HEK293 (cell line): ENCODE results near the gene CDH11.

Source experiments
- CTCF ChIA-PET: fragments of 350-600 bp; formaldehyde crosslinking; extraction: SDS; loops from one replicate; lab custom pipeline; 2021; ENCODE audit warnings: antibody characterized with exemption; lab: Yijun Ruan, JAX
- POLR2A ChIA-PET: fragments of 300-600 bp; formaldehyde crosslinking; extraction: SDS; loops from one replicate; lab custom pipeline; 2020; ENCODE audit warnings: antibody characterized with exemption, inconsistent platforms; lab: Yijun Ruan, JAX
- H3K27ac ChIP-seq: fragments of 200-500 bp; sonication (Bioruptor generic); 2 replicates; pipeline ENCODE4 v1.5.1; 2014; ENCODE audit warnings: low read depth, low read length, control low read depth, inconsistent platforms; ENCODE audit errors: extremely low read depth
- H3K36me3 ChIP-seq, 2 experiments: fragments of 200-500 bp in 1 of 2; sonication (Bioruptor generic) in 1 of 2; 1 replicate in 1 of 2; 2 replicates in 1 of 2; pipeline ENCODE4 v1.5.1; 2014 to 2017; ENCODE audit warnings: inconsistent platforms in 2 of 2, low read length in 2 of 2; ENCODE audit not compliant: control insufficient read depth in 2 of 2, insufficient read depth in 1 of 2
- H3K4me1 ChIP-seq: fragments of 200-500 bp; sonication (Bioruptor generic); 2 replicates; pipeline ENCODE4 v1.5.1; 2014; ENCODE audit warnings: mild to moderate bottlenecking, low read length, inconsistent platforms; ENCODE audit not compliant: control insufficient read depth, insufficient read depth
- H3K4me3 ChIP-seq: 2 replicates; pipeline ENCODE4 v1.5.1; 2011; ENCODE audit warnings: low read depth, mild to moderate bottlenecking, control low read depth, low read length, moderate library complexity
- H3K9me3 ChIP-seq: fragments of 200-500 bp; sonication (Bioruptor generic); 2 replicates; pipeline ENCODE4 v1.5.1; 2014; ENCODE audit warnings: low read depth, low read length, inconsistent platforms; ENCODE audit not compliant: control insufficient read depth, insufficient read depth
- HIC1 ChIP-seq: fragments of 450-650 bp; formaldehyde crosslinking; IDR thresholded peaks from 2 replicates; pipeline ENCODE4 v1.5.1; 2016; ENCODE audit warnings: missing biosample characterization, missing genetic modification characterization
- KLF17 ChIP-seq: fragments of 450-650 bp; formaldehyde crosslinking; IDR thresholded peaks from 2 replicates; pipeline ENCODE4 v1.5.1; 2016; ENCODE audit warnings: missing biosample characterization, missing genetic modification characterization
- PRDM10 ChIP-seq: fragments of 450-650 bp; formaldehyde crosslinking; IDR thresholded peaks from 2 replicates; pipeline ENCODE4 v1.5.1; 2016; ENCODE audit warnings: missing biosample characterization, missing genetic modification characterization
- REPIN1 ChIP-seq: fragments of 450-650 bp; formaldehyde crosslinking; IDR thresholded peaks from 2 replicates; pipeline ENCODE4 v1.5.1; 2017; ENCODE audit warnings: missing biosample characterization, missing genetic modification characterization, low read depth
- SCRT1 ChIP-seq: fragments of 450-650 bp; formaldehyde crosslinking; IDR thresholded peaks from 2 replicates; pipeline ENCODE4 v1.5.1; 2016; ENCODE audit warnings: missing biosample characterization, missing genetic modification characterization, borderline replicate concordance
- ZFP3 ChIP-seq: fragments of 450-650 bp; formaldehyde crosslinking; IDR thresholded peaks from 2 replicates; pipeline ENCODE4 v1.5.1; 2016; ENCODE audit warnings: low read depth, missing biosample characterization, missing genetic modification characterization
- ZFP37 ChIP-seq: fragments of 450-650 bp; formaldehyde crosslinking; IDR thresholded peaks from 2 replicates; pipeline ENCODE4 v1.5.1; 2016; ENCODE audit warnings: missing biosample characterization, missing genetic modification characterization
- ZNF24 ChIP-seq: fragments of 450-650 bp; formaldehyde crosslinking; IDR thresholded peaks from 2 replicates; pipeline ENCODE4 v1.5.1; 2016; ENCODE audit warnings: missing biosample characterization, missing genetic modification characterization
- ZNF274 ChIP-seq, 2 experiments: fragments of 200-500 bp in 1 of 2; fragments of 450-650 bp in 1 of 2; sonication (Bioruptor generic) in 1 of 2; formaldehyde crosslinking in 1 of 2; IDR thresholded peaks; 2 replicates each; pipeline versions ENCODE4 v1.5.1 to v1.6.1; 2014 to 2016; ENCODE audit warnings: borderline replicate concordance in 1 of 2, inconsistent platforms in 1 of 2, low read length in 1 of 2, missing biosample characterization in 1 of 2, missing genetic modification characterization in 1 of 2
- ZNF335 ChIP-seq: fragments of 450-650 bp; formaldehyde crosslinking; conservative IDR thresholded peaks from 2 replicates; pipeline ENCODE4 v1.5.1; 2016; ENCODE audit warnings: missing biosample characterization, missing genetic modification characterization
- ZNF426 ChIP-seq: fragments of 450-650 bp; formaldehyde crosslinking; IDR thresholded peaks from 2 replicates; pipeline ENCODE4 v1.5.1; 2017; ENCODE audit warnings: missing biosample characterization, missing genetic modification characterization, mild to moderate bottlenecking, inconsistent platforms, moderate library complexity
- ZNF48 ChIP-seq: fragments of 450-650 bp; formaldehyde crosslinking; IDR thresholded peaks from 2 replicates; pipeline ENCODE4 v1.5.1; 2016; ENCODE audit warnings: missing biosample characterization, missing genetic modification characterization
- ZNF488 ChIP-seq: fragments of 450-650 bp; formaldehyde crosslinking; IDR thresholded peaks from 2 replicates; pipeline ENCODE4 v1.5.1; 2016; ENCODE audit warnings: missing biosample characterization, missing genetic modification characterization
- ZNF501 ChIP-seq: fragments of 450-650 bp; formaldehyde crosslinking; IDR thresholded peaks from 2 replicates; pipeline ENCODE4 v1.5.1; 2016; ENCODE audit warnings: missing biosample characterization, missing genetic modification characterization
- ZNF624 ChIP-seq: fragments of 450-650 bp; formaldehyde crosslinking; IDR thresholded peaks from 2 replicates; pipeline ENCODE4 v1.5.1; 2017; ENCODE audit warnings: missing biosample characterization, missing genetic modification characterization
- ZNF670 ChIP-seq: fragments of 450-650 bp; formaldehyde crosslinking; IDR thresholded peaks from 2 replicates; pipeline ENCODE4 v1.5.1; 2016; ENCODE audit warnings: missing biosample characterization, missing genetic modification characterization, low read depth
- ZSCAN16 ChIP-seq: fragments of 450-650 bp; formaldehyde crosslinking; IDR thresholded peaks from 2 replicates; pipeline ENCODE4 v1.5.1; 2016; ENCODE audit warnings: missing biosample characterization, missing genetic modification characterization
- TF ChIP-seq, protein P1 (sequence below): sonication (generic); formaldehyde crosslinking; IDR thresholded peaks from 2 replicates; pipeline ENCODE4 v1.8.1; 2022; ENCODE audit warnings: mild to moderate bottlenecking, moderate library complexity, missing genetic modification reagents

CDH11 gene

GRCh38 chr16:65124596-65124995 lies 2.7 kb upstream of the CDH11 start (continued):
- TF ChIP-seq, protein P1, sequence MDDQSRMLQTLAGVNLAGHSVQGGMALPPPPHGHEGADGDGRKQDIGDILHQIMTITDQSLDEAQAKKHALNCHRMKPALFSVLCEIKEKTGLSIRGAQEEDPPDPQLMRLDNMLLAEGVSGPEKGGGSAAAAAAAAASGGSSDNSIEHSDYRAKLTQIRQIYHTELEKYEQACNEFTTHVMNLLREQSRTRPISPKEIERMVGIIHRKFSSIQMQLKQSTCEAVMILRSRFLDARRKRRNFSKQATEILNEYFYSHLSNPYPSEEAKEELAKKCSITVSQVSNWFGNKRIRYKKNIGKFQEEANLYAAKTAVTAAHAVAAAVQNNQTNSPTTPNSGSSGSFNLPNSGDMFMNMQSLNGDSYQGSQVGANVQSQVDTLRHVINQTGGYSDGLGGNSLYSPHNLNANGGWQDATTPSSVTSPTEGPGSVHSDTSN (CRISPR knock-in tag), result no peak
- TF ChIP-seq REPIN1 (tag by site-specific recombination), result no peak

- no peak for TF ChIP-seq ZFP3
- no peak for TF ChIP-seq SCRT1 (tag by site-specific recombination)
- no peak for TF ChIP-seq ZNF24
- no peak for TF ChIP-seq ZNF501 (tag by site-specific recombination)
- no peak for TF ChIP-seq ZNF335 (tag by site-specific recombination)
- TF ChIP-seq ZNF48 (tag by site-specific recombination), result no peak
- TF ChIP-seq KLF17 (tag by site-specific recombination), result no peak
- no peak for TF ChIP-seq ZSCAN16 (tag by site-specific recombination)
- no peak for TF ChIP-seq HIC1 (tag by site-specific recombination)
- TF ChIP-seq ZNF624 (tag by site-specific recombination), result no peak
- no peak for TF ChIP-seq ZNF488 (tag by site-specific recombination)
- no peak for TF ChIP-seq ZNF274 (IDR thresholded peaks at IDR 0.05; ENCODE audit: low read length)
- TF ChIP-seq ZNF274 (tag by site-specific recombination; IDR thresholded peaks at IDR 0.05; ENCODE audit: borderline replicate concordance), result no peak
- no peak for TF ChIP-seq ZNF670
- H3K27ac ChIP-seq, result no peak overlapping the region
- ChIA-PET CTCF (no interaction called here), POLR2A (interaction anchor here (0.6 kb wide), 1 partner anchor 539 kb away, joined by 3 read pairs; no protein-coding TSS in a partner anchor)
- no peak overlapping the region for H3K4me3 ChIP-seq
- H3K36me3 ChIP-seq, result no peaks in the 10 kb centered on the region
- H3K4me1 ChIP-seq, result no peaks in the 10 kb centered on the region
- no peaks in the 10 kb centered on the region for H3K9me3 ChIP-seq
Observed at GRCh38 chr16:65124212-65124548, 2.3 kb upstream of the CDH11 start.

- H3K4me1 ChIP-seq, result no peaks in the 10 kb centered on the region; the same call in 1 of the 2 replicates
- H3K4me3 ChIP-seq, result peak overlapping the region; percentile 49
- ChIA-PET POLR2A (interaction anchor here (0.6 kb wide), 2 partner anchors 540 to 547 kb away, joined by 3 to 6 read pairs; no protein-coding TSS in a partner anchor), CTCF (no interaction called here)
- H3K9me3 ChIP-seq, result no peaks in the 10 kb centered on the region
- H3K36me3 ChIP-seq, result no peaks in the 10 kb centered on the region
- peak overlapping the region; percentile 88; the same call in 1 of the 2 replicates for H3K27ac ChIP-seq
- TF ChIP-seq ZNF426 (tag by site-specific recombination) (no peak), ZNF670 (no peak), PRDM10 (tag by site-specific recombination) (no peak), ZFP37 (no peak)
- TF ChIP-seq, all 188 proteins: peak for 0
Observed at GRCh38 chr16:65123396-65124211, 1.7 kb upstream of the CDH11 start.
